ENCODE results near the gene SCUBE1.

- no peak for TF ChIP-seq TOX (CRISPR knock-in tag; IDR thresholded peaks at IDR 0.05; ENCODE audit: borderline replicate concordance)
- no peak for TF ChIP-seq SNAI2 (CRISPR knock-in tag; IDR thresholded peaks at IDR 0.05)
- no peak for TF ChIP-seq PATZ1 (CRISPR knock-in tag; IDR thresholded peaks at IDR 0.05; ENCODE audit: borderline replicate concordance)
- no peak for TF ChIP-seq PPARA (CRISPR knock-in tag; IDR thresholded peaks at IDR 0.05; ENCODE audit: borderline replicate concordance)
- no peak for TF ChIP-seq POU6F1 (CRISPR knock-in tag; IDR thresholded peaks at IDR 0.05; ENCODE audit: borderline replicate concordance, low read depth)
- TF ChIP-seq CREB5 (CRISPR knock-in tag; IDR thresholded peaks at IDR 0.05; ENCODE audit: low read depth): no peak
- no peak for TF ChIP-seq BACH2 (CRISPR knock-in tag; IDR thresholded peaks at IDR 0.05; ENCODE audit: borderline replicate concordance)
- TF ChIP-seq ZFP3 (CRISPR knock-in tag; IDR thresholded peaks at IDR 0.05): no peak
- no peak for TF ChIP-seq CSDC2 (CRISPR knock-in tag; IDR thresholded peaks at IDR 0.05)
These were observed 44.6 kb upstream of the SCUBE1 start for GRCh38 chr22:43387815-43388214.

Data from SK-N-SH treated with all-trans-retinoic acid at 6 μM for 48 hours (cell line).